Endothelial cell of umbilical vein (primary cell): ENCODE results near the gene HCAR2. TPM values are rescaled to one million over a fixed set of nuclear protein-coding genes. Genes with fewer than 3 reads are reported as not detected.

ENCODE experiments used
- BruUV-seq: library from RNA; stranded (reverse); fragments of 400-500 nt; replicated peaks from 2 replicates; lab custom pipeline; 2021; lab: Mats Ljungman, UMichigan
- CTCF ChIA-PET: fragments of 300-600, 350-600 bp; sonication (Branson Sonifier 250); formaldehyde crosslinking; loops from one replicate; lab custom pipeline; 2021; ENCODE audit warnings: antibody characterized with exemption, inconsistent platforms; lab: Charles Lee
- POLR2A ChIA-PET: fragments of 300-600, 350-600 bp; sonication (Branson Sonifier 250); formaldehyde crosslinking; loops from one replicate; lab custom pipeline; 2021; ENCODE audit warnings: antibody characterized with exemption, inconsistent platforms; lab: Charles Lee
- DNase-seq: peaks from one replicate; pipeline ENCODE4 v3.0.0-alpha.2; 2011; ENCODE audit warnings: low read depth, low spot score
- FAIRE-seq: peaks from 2 replicates; lab custom pipeline; 2011; peaks lifted over from hg19 to GRCh38; lab: Jason Lieb, UNC
- H2AFZ ChIP-seq: 2 replicates; pipeline ENCODE4 v1.6.0; 2012; ENCODE audit warnings: low read depth, low read length, control low read depth, inconsistent platforms
- H3K27ac ChIP-seq: 2 replicates; pipeline ENCODE4 v1.5.1; 2011; ENCODE audit warnings: low read depth, mild to moderate bottlenecking, control low read depth, low read length, moderate library complexity; ENCODE audit not compliant: insufficient read depth
- H3K27me3 ChIP-seq, 2 experiments: 2 replicates each; pipeline versions ENCODE4 v1.6.0 to v1.6.1; 2011; ENCODE audit warnings: low read length in 2 of 2, mixed read lengths in 1 of 2; ENCODE audit not compliant: control insufficient read depth in 2 of 2, insufficient read depth in 2 of 2
- H3K36me3 ChIP-seq, 2 experiments: 2 replicates in 1 of 2; 3 replicates in 1 of 2; pipeline ENCODE4 v1.5.1; 2011; ENCODE audit warnings: low read length in 2 of 2, mild to moderate bottlenecking in 1 of 2, moderate library complexity in 1 of 2; ENCODE audit not compliant: control insufficient read depth in 2 of 2, insufficient read depth in 2 of 2; ENCODE audit errors: extremely low read depth in 1 of 2
- H3K4me1 ChIP-seq: 3 replicates; pipeline ENCODE4 v1.5.1; 2011; ENCODE audit warnings: mild to moderate bottlenecking, low read length; ENCODE audit not compliant: control insufficient read depth, insufficient read depth; ENCODE audit errors: extremely low read depth
- H3K4me2 ChIP-seq: 2 replicates; pipeline ENCODE4 v1.6.1; 2011; ENCODE audit warnings: low read length, control low read depth, mixed read lengths; ENCODE audit not compliant: insufficient read depth
- H3K4me3 ChIP-seq, 3 experiments: fragments of 200-600 bp in 1 of 3; sonication (generic), shearing (Covaris generic) in 1 of 3; replicated peaks in 1 of 3; 2 replicates each; pipeline ENCODE4 v1.5.1; 2011 to 2016; ENCODE audit warnings: control low read depth in 3 of 3, low read length in 3 of 3, mild to moderate bottlenecking in 2 of 3, inconsistent platforms in 1 of 3, low read depth in 1 of 3, moderate library complexity in 1 of 3; ENCODE audit not compliant: insufficient read depth in 1 of 3
- H3K79me2 ChIP-seq: 2 replicates; pipeline ENCODE4 v1.6.0; 2012; ENCODE audit warnings: low read length, inconsistent platforms; ENCODE audit not compliant: control insufficient read depth, insufficient read depth
- H3K9ac ChIP-seq: replicated peaks from 2 replicates; pipeline ENCODE3; 2011; ENCODE audit warnings: low read length, control low read depth; ENCODE audit not compliant: insufficient read depth; ENCODE audit errors: extremely low read depth
- H3K9me1 ChIP-seq: replicated peaks from 3 replicates; pipeline ENCODE4 v1.6.0; 2011; ENCODE audit warnings: mild to moderate bottlenecking, low read length; ENCODE audit not compliant: control insufficient read depth, insufficient read depth; ENCODE audit errors: extremely low read depth
- H3K9me3 ChIP-seq: replicated peaks from 2 replicates; pipeline ENCODE4 v1.5.1; 2012; ENCODE audit warnings: low read length, inconsistent platforms; ENCODE audit not compliant: control insufficient read depth, insufficient read depth
- H4K20me1 ChIP-seq: replicated peaks from 2 replicates; pipeline ENCODE3; 2011; ENCODE audit warnings: mild to moderate bottlenecking, low read length; ENCODE audit not compliant: control insufficient read depth, insufficient read depth; ENCODE audit errors: extremely low read depth
- GATA2 ChIP-seq: IDR thresholded peaks from 2 replicates; pipeline ENCODE4 v1.7.0; 2011; ENCODE audit warnings: low read depth, mild to moderate bottlenecking, moderate library complexity, mixed read lengths, low read length; ENCODE audit not compliant: insufficient read length, insufficient read depth
- JUN ChIP-seq: IDR thresholded peaks from 2 replicates; pipeline ENCODE4 v1.6.1; 2011; ENCODE audit warnings: borderline replicate concordance, low read depth; ENCODE audit not compliant: insufficient read length, insufficient read depth
- MYC ChIP-seq: IDR thresholded peaks from one replicate; pipeline ENCODE4 v1.6.1; 2011; ENCODE audit warnings: mild to moderate bottlenecking, low read depth, low read length
- POLR2A ChIP-seq: IDR thresholded peaks from 2 replicates; pipeline ENCODE4 v1.6.1; 2012; ENCODE audit warnings: low read depth, mild to moderate bottlenecking, control low read depth, low read length
- POLR2AphosphoS5 ChIP-seq: IDR thresholded peaks from 2 replicates; pipeline ENCODE4 v1.6.1; 2012; ENCODE audit warnings: low read depth, mild to moderate bottlenecking, control low read depth, low read length, moderate library complexity; ENCODE audit not compliant: insufficient read depth
- dilution Hi-C: fragments of 300-500 bp; cut with MboI; formaldehyde crosslinking; loops from one replicate; pipeline ENCODE4 v1.15.0; 2019; ENCODE audit warnings: low sequenced_read_pairs; ENCODE audit not compliant: extremely low pct_ligation_motif_present
- intact Hi-C: fragments of 100-400 bp; cut with micrococcal nuclease; formaldehyde crosslinking; loops from one replicate; pipeline ENCODE4 v1.10.0; 2022
- polyA plus RNA-seq, 4 experiments: library from polyadenylated mRNA; depleted of rRNA in 3 of 4; stranded (reverse) in 3 of 4; unstranded in 1 of 4; fragments of >200 nt; gene quantifications; 2 replicates each; pipeline versions ENCODE4 v1.2.1 to v1.2.3, GENCODE V29; 2011 to 2012; ENCODE audit warnings: missing spikeins in 1 of 4
- total RNA-seq: library from RNA; stranded (reverse); gene quantifications from 2 replicates; pipeline ENCODE4 v1.2.3, GENCODE V29; 2021
- TF ChIP-seq, protein P1 (sequence below): IDR thresholded peaks from 2 replicates; pipeline ENCODE4 v1.6.1; 2011; ENCODE audit not compliant: insufficient read depth, insufficient read length
- TF ChIP-seq, protein P2 (sequence below), 2 donors: IDR thresholded peaks; 1 replicate in 1 of 2; 2 replicates in 1 of 2; pipeline ENCODE4 v1.5.1; 2011; ENCODE audit warnings: low read length in 2 of 2, mild to moderate bottlenecking in 2 of 2, moderate library complexity in 2 of 2, control low read depth in 1 of 2, inconsistent platforms in 1 of 2, low read depth in 1 of 2; ENCODE audit not compliant: insufficient read depth in 1 of 2; ENCODE audit errors: extremely low read depth in 1 of 2

HCAR2 gene
- total and polyA plus RNA-seq, 2 donors (not counting 3 experiments of a cell fraction or from before 2014, with no cell fraction given) = not detected

DNA sequence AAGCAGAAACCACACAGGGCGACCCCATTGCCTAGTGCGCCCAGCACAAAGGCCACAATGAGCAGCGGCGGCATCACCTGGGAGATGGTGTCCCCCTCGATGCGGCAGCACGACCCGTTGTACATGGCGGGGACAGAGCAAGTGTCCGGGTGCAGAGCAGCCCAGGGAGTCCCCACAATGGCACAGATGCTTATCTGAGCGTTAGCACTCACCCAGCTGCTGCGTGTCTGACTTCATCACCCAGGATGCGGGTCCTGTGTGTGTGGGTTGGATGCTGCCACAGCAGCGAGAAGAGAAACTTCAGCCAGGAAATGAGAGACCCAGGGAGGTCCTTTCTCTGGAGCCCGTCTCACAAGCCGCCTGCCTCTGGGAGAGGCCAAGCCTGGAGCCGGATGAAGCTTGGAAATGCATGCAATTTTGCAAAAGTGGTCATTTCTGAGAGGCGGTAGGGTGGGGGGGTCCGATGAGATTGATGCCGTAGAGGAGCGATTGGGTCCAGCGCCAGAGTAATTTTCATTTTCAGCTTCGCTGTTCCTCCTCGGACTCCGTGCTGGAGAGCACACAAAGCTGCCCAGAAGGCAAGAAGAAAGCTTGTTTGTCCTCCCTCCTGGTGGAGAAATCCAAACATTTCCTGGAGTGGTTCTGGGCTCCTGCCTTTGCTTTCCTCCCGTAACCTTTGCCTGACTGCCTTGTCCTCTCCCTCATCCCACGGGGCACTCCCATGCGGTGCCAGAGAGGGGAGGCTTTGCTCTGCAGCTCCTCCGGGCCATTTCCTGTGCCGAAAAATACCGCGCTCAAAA lies 27.3 kb upstream of the HCAR2 start, which contains the start of gene HCAR1:
Gene HCAR1, minus strand, starts transcription at position 630 of the 800 bp plus-strand sequence. Its CDS starts 505 bp downstream, at position 125.
- DNase-seq (no peak), FAIRE-seq (no peak)
- no peaks in the 10 kb centered on the region for H4K20me1 ChIP-seq
- dilution Hi-C loops = no loop called here
- H3K79me2 ChIP-seq = no peaks in the 10 kb centered on the region
- H3K4me2 ChIP-seq = no peak within 1 kb of the TSS
- H3K27ac ChIP-seq = no peak within 1 kb of the TSS
- H3K9ac ChIP-seq = no peak within 1 kb of the TSS
- ChIA-PET POLR2A (no interaction called here), CTCF (interaction anchor here (0.8 to 2.2 kb wide), 4 partner anchors 10 to 92 kb away, joined by 3 to 13 read pairs (median 3); no protein-coding TSS in a partner anchor)
- H3K4me3 ChIP-seq = no peak within 1 kb of the TSS
- H3K9me1 ChIP-seq = no peaks in the 10 kb centered on the region
- peak within 1 kb of the TSS; percentile 45 for H2AFZ ChIP-seq
- no peaks in the 10 kb centered on the region for H3K36me3 ChIP-seq
- no peaks in the 10 kb centered on the region for H3K27me3 ChIP-seq
- intact Hi-C loops = no loop called here
- no TSS peak for BruUV-seq
- no peaks in the 10 kb centered on the region for H3K9me3 ChIP-seq
- peaks cover 10% of the 10 kb centered on the region for H3K4me1 ChIP-seq
- no peak for TF ChIP-seq MYC
- TF ChIP-seq POLR2A = no peak
- TF ChIP-seq, protein P1, sequence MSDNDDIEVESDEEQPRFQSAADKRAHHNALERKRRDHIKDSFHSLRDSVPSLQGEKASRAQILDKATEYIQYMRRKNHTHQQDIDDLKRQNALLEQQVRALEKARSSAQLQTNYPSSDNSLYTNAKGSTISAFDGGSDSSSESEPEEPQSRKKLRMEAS = no peak
- no peak for TF ChIP-seq GATA2
- TF ChIP-seq, protein P2, sequence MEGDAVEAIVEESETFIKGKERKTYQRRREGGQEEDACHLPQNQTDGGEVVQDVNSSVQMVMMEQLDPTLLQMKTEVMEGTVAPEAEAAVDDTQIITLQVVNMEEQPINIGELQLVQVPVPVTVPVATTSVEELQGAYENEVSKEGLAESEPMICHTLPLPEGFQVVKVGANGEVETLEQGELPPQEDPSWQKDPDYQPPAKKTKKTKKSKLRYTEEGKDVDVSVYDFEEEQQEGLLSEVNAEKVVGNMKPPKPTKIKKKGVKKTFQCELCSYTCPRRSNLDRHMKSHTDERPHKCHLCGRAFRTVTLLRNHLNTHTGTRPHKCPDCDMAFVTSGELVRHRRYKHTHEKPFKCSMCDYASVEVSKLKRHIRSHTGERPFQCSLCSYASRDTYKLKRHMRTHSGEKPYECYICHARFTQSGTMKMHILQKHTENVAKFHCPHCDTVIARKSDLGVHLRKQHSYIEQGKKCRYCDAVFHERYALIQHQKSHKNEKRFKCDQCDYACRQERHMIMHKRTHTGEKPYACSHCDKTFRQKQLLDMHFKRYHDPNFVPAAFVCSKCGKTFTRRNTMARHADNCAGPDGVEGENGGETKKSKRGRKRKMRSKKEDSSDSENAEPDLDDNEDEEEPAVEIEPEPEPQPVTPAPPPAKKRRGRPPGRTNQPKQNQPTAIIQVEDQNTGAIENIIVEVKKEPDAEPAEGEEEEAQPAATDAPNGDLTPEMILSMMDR (IDR thresholded peaks at IDR 0.05; ENCODE audit: extremely low read depth in 1 of 2, insufficient read depth in 1 of 2, low read depth in 1 of 2, low read length in 2 of 2) = no peak
- no peak for TF ChIP-seq POLR2AphosphoS5
- TF ChIP-seq JUN = no peak
